HepG2 (cell line): ENCODE results near the gene GPATCH2. TPM values are rescaled to one million over a fixed set of nuclear protein-coding genes. Genes with fewer than 3 reads are reported as not detected.
A peak's percentile ranks its signal among the peaks of the same experiment; 100 is the strongest.

Source experiments
- ATF1 ChIP-seq: IDR thresholded peaks from 2 replicates; pipeline ENCODE4 v1.6.1; 2016; ENCODE audit warnings: mild to moderate bottlenecking, control low read depth
- ATF2 ChIP-seq: sonication (generic); formaldehyde crosslinking; IDR thresholded peaks from 2 replicates; pipeline ENCODE4 v1.4.0; 2020; ENCODE audit warnings: missing genetic modification reagents
- ATF5 ChIP-seq: sonication (generic); formaldehyde crosslinking; IDR thresholded peaks from 2 replicates; pipeline ENCODE4 v1.4.0; 2020; ENCODE audit warnings: mild to moderate bottlenecking, low read depth, missing genetic modification reagents
- BCL6 ChIP-seq: IDR thresholded peaks from 2 replicates; pipeline ENCODE4 v1.6.1; 2016; ENCODE audit warnings: missing genetic modification reagents, missing compliant biosample characterization
- KMT2A ChIP-seq: sonication (generic); formaldehyde crosslinking; IDR thresholded peaks from 2 replicates; pipeline ENCODE4 v1.4.0; 2020; ENCODE audit warnings: missing genetic modification reagents
- MXD4 ChIP-seq: IDR thresholded peaks from 2 replicates; pipeline ENCODE4 v1.6.1; 2016; ENCODE audit warnings: mild to moderate bottlenecking, missing biosample characterization, missing genetic modification reagents
- NFKBIZ ChIP-seq: IDR thresholded peaks from 2 replicates; pipeline ENCODE4 v1.6.1; 2018; ENCODE audit warnings: missing genetic modification reagents, missing compliant biosample characterization
- PCBP2 ChIP-seq: fragments of 200-400 bp; formaldehyde crosslinking; optimal IDR thresholded peaks from 2 replicates; pipeline ENCODE3; 2018; ENCODE audit warnings: low read length, low read depth; ENCODE audit not compliant: poor library complexity, severe bottlenecking
- RAD21 ChIP-seq: fragments of 450-650 bp; formaldehyde crosslinking; IDR thresholded peaks from 2 replicates; pipeline ENCODE4 v1.5.0; 2020; ENCODE audit warnings: mild to moderate bottlenecking
- RFXANK ChIP-seq: IDR thresholded peaks from 2 replicates; pipeline ENCODE4 v1.6.1; 2016
- RNF2 ChIP-seq: fragments of 450-650 bp; conservative IDR thresholded peaks from 2 replicates; pipeline ENCODE4 v1.6.1; 2016; ENCODE audit warnings: low read depth
- YEATS4 ChIP-seq: sonication (generic); formaldehyde crosslinking; IDR thresholded peaks from 2 replicates; pipeline ENCODE4 v1.4.0; 2020; ENCODE audit warnings: missing genetic modification reagents, borderline replicate concordance
- ZBTB43 ChIP-seq: sonication (generic); formaldehyde crosslinking; conservative IDR thresholded peaks from 2 replicates; pipeline ENCODE4 v1.4.0; 2020; ENCODE audit warnings: missing genetic modification reagents
- ZHX1 ChIP-seq: sonication (generic); formaldehyde crosslinking; IDR thresholded peaks from 2 replicates; pipeline ENCODE4 v1.8.1; 2022; ENCODE audit warnings: low read depth, mild to moderate bottlenecking, missing genetic modification reagents
- ZNF160 ChIP-seq: sonication (generic); formaldehyde crosslinking; IDR thresholded peaks from 2 replicates; pipeline ENCODE4 v1.8.0; 2022; ENCODE audit warnings: mild to moderate bottlenecking, inconsistent platforms, missing genetic modification reagents
- ZNF441 ChIP-seq: sonication (generic); formaldehyde crosslinking; IDR thresholded peaks from 2 replicates; pipeline ENCODE4 v1.7.0; 2021; ENCODE audit warnings: missing genetic modification reagents, borderline replicate concordance
- ZUFSP ChIP-seq: sonication (generic); formaldehyde crosslinking; IDR thresholded peaks from 2 replicates; pipeline ENCODE4 v1.9.0; 2021; ENCODE audit warnings: missing genetic modification reagents, mild to moderate bottlenecking, borderline replicate concordance
- polyA plus RNA-seq, 8 experiments: library from polyadenylated mRNA; depleted of rRNA in 3 of 8; stranded (reverse) in 7 of 8; unstranded in 1 of 8; fragments of >200 nt; fragmentation: Illumina TruSeq in 4 of 8; extraction: Trizol in 4 of 8; gene quantifications; 2 replicates each; pipeline versions ENCODE4 v1.2.1 to v1.2.3, GENCODE V29; 2011 to 2016; ENCODE audit warnings: low read depth in 4 of 8, missing spikeins in 1 of 8, mixed read lengths in 1 of 8; ENCODE audit not compliant: insufficient read depth in 1 of 8
- total RNA-seq, 5 experiments: library from RNA; depleted of rRNA; stranded (reverse); fragments of >200 nt; fragmentation: Illumina TruSeq; extraction: Trizol; gene quantifications; 2 replicates each; pipeline ENCODE4 v1.2.3, GENCODE V29; 2016; ENCODE audit warnings: low read depth in 1 of 5

GPATCH2 gene
- total and polyA plus RNA-seq, 2 of the 13 experiments (the other 11 are each of a cell fraction or from before 2014, with no cell fraction given) = 3.5 to 15.7 TPM

GRCh38 chr1:217630711-217631591 is at the start of gene GPATCH2, which contains the start of gene SPATA17 (continued):
- TF ChIP-seq ZUFSP (no peak), RNF2 (no peak), NFKBIZ (CRISPR knock-in tag) (no peak), MXD4 (CRISPR knock-in tag) (peak; percentile 24), ATF1 (CRISPR knock-in tag) (no peak), ZNF160 (CRISPR knock-in tag) (peak; percentile 66; the same call in 1 of the 2 replicates), ZHX1 (CRISPR knock-in tag) (0 out of 2 replicates have a peak, but pooled peaks have one; percentile 45), YEATS4 (CRISPR knock-in tag) (peak; percentile 47; the same call in 1 of the 2 replicates), KMT2A (CRISPR knock-in tag) (peak; percentile 73; the same call in 1 of the 2 replicates), BCL6 (CRISPR knock-in tag) (0 out of 2 replicates have a peak, but pooled peaks have one; percentile 15), ATF2 (peak; percentile 57; the same call in 1 of the 2 replicates), ZNF441 (CRISPR knock-in tag) (no peak), ZBTB43 (CRISPR knock-in tag) (0 out of 2 replicates have a peak, but pooled peaks have one; percentile 16), PCBP2 (no peak), ATF5 (CRISPR knock-in tag) (no peak), RAD21 (CRISPR knock-in tag) (peak; percentile 42; the same call in 1 of the 2 replicates), RFXANK (CRISPR knock-in tag) (no peak)
